ENCODE results near the gene CARD6. TPM values are rescaled to one million over a fixed set of nuclear protein-coding genes. Genes with fewer than 3 reads are reported as not detected.
A peak's percentile ranks its signal among the peaks of the same experiment; 100 is the strongest.

Gene CARD6
- total and polyA plus RNA-seq, 9 of the 15 experiments (the other 6 are each of a cell fraction or from before 2014, with no cell fraction given): 3.5 to 8.3 (median 5.9) TPM

DNA sequence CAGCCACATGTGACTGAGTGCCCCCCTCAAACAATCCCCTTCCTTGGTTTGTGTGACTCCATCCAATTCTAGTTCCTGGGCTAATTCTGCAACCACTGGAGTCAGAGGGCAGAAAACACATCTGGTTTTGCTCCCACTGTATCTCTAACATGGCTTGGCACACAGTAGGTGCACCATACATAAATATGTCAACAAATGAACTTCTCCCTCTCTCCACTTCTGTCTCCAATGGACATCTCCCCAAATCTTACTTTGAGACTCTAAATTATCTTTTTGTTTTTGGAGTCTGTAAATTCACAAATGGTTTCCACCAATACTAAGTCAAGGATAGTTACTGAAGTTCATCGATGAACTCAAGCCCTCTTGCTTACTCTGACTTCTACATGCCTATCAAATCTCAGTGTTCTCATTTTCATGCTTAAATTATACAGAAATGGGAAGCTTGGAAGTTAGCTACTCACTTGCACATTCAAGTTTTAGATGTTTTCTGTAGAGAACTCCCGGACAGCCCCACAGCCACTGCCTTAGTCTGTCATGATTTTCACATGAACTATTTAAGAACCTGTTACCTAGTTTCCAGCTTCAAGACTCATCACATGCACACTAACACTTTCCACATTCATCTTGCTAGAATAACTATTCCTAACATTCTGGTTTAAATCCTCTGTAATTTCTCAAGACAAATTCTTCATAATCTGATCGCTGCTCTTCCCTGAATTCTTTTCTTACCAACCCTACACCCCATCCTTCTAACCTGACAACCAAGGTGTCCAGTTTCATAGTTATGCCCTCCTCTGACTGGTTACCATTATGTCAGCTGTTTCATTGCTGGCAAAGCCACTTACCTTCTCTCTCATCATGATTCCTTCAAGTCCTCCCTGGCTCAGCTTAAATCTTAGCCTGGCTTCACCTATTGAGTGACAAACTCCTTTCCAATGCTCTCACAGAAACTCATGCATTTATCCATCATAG is 12.2 kb upstream of the CARD6 start (continued):
- TF ChIP-seq, protein P1, sequence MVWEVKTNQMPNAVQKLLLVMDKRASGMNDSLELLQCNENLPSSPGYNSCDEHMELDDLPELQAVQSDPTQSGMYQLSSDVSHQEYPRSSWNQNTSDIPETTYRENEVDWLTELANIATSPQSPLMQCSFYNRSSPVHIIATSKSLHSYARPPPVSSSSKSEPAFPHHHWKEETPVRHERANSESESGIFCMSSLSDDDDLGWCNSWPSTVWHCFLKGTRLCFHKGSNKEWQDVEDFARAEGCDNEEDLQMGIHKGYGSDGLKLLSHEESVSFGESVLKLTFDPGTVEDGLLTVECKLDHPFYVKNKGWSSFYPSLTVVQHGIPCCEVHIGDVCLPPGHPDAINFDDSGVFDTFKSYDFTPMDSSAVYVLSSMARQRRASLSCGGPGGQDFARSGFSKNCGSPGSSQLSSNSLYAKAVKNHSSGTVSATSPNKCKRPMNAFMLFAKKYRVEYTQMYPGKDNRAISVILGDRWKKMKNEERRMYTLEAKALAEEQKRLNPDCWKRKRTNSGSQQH (CRISPR knock-in tag; IDR thresholded peaks at IDR 0.05): peak; percentile 69; the same call in 1 of the 2 replicates
- TF ChIP-seq ZNF212 (CRISPR knock-in tag; IDR thresholded peaks at IDR 0.05) (no peak), DEAF1 (CRISPR knock-in tag; IDR thresholded peaks at IDR 0.05) (peak; percentile 1; the same call in 1 of the 2 replicates), EWSR1 (IDR thresholded peaks at IDR 0.05; ENCODE audit: borderline replicate concordance, low read depth, partially characterized antibody) (peak; percentile 79), NCOR1 (IDR thresholded peaks at IDR 0.05) (peak; percentile 41; the same call in 1 of the 2 replicates), SMAD3 (CRISPR knock-in tag; conservative IDR thresholded peaks at IDR 0.05) (peak; percentile 51; the same call in 1 of the 2 replicates), NFXL1 (CRISPR knock-in tag; IDR thresholded peaks at IDR 0.05) (peak; percentile 53; the same call in 1 of the 2 replicates), U2AF1 (optimal IDR thresholded peaks at IDR 0.05; ENCODE audit: low read depth, low read length) (no peak), ZNF717 (CRISPR knock-in tag; IDR thresholded peaks at IDR 0.05) (peak; percentile 50; the same call in 1 of the 2 replicates), KHSRP (IDR thresholded peaks at IDR 0.05) (peak; percentile 44), MECOM (CRISPR knock-in tag; IDR thresholded peaks at IDR 0.05) (no peak), ZNF551 (CRISPR knock-in tag; IDR thresholded peaks at IDR 0.05) (peak; percentile 81), ZNF174 (CRISPR knock-in tag; IDR thresholded peaks at IDR 0.05) (no peak), ID3 (CRISPR knock-in tag; IDR thresholded peaks at IDR 0.05) (no peak), ID3 (tag; IDR thresholded peaks at IDR 0.05) (no peak), ZNF436 (CRISPR knock-in tag; IDR thresholded peaks at IDR 0.05) (peak; percentile 19; the same call in 1 of the 2 replicates), ELK3 (CRISPR knock-in tag; IDR thresholded peaks at IDR 0.05) (peak; percentile 81; the same call in 1 of the 2 replicates), POLR2B (IDR thresholded peaks at IDR 0.05; ENCODE audit: low read depth, partially characterized antibody) (peak; percentile 78), SUPT5H (IDR thresholded peaks at IDR 0.05) (peak; percentile 87), ZNF3 (CRISPR knock-in tag; IDR thresholded peaks at IDR 0.05) (0 out of 2 replicates have a peak, but pooled peaks have one; percentile 6), SRF (CRISPR knock-in tag; IDR thresholded peaks at IDR 0.05) (no peak), POLR2A (conservative IDR thresholded peaks at IDR 0.05) (peak; percentile 87), PML (IDR thresholded peaks at IDR 0.05; ENCODE audit: low read length) (peak; percentile 59; the same call in 1 of the 2 replicates)
- TF ChIP-seq, protein P2, sequence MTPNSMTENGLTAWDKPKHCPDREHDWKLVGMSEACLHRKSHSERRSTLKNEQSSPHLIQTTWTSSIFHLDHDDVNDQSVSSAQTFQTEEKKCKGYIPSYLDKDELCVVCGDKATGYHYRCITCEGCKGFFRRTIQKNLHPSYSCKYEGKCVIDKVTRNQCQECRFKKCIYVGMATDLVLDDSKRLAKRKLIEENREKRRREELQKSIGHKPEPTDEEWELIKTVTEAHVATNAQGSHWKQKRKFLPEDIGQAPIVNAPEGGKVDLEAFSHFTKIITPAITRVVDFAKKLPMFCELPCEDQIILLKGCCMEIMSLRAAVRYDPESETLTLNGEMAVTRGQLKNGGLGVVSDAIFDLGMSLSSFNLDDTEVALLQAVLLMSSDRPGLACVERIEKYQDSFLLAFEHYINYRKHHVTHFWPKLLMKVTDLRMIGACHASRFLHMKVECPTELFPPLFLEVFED (CRISPR knock-in tag; conservative IDR thresholded peaks at IDR 0.05): peak; percentile 94
